Measurements from ENCODE around the gene PRCC.
A peak's percentile ranks its signal among the peaks of the same experiment; 100 is the strongest.

The PRCC gene

DNA sequence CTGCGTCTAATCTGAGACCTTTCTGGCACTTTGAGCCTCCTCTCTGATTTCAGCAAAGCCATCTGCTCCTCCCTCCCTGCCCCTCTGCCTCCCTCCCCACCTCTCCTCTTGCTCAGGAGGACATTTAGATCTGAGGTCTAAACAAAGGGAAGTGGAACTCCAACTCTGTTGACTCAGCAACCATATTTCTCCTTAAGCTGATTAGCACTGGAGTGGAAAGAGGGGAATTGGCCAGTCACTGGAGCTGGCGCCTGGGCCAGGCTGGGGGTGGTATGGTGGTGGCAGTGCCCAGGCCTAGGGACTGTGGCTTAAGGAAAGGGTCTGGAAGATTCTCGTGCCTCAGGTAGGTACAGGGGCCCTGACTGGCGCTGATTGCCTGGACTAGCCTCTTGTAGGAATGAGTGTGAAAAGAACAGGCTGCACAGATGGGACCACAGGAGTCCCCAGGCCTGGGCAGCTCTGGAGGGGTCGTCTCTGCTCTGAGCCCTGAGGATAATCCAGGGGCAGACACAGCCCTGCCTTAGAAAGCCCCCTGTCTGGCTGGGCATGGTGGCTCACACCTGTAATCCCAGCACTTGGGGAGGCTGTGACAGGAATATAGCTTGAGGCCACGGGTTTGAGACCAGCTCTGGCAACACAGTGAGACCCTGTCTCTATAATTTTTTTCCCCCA, 37.4 kb downstream of the PRCC start:
- H3K4me3 ChIP-seq (ENCODE audit: low read length): no peak overlapping the region
- H3K36me3 ChIP-seq (ENCODE audit: insufficient read depth, low read depth, low read length): peaks cover 23% of the 10 kb centered on the region
- H3K4me1 ChIP-seq (ENCODE audit: insufficient read depth, low read length): no peaks in the 10 kb centered on the region
- H3K9ac ChIP-seq (ENCODE audit: low read depth, low read length): no peak overlapping the region; the same call in 1 of the 2 replicates
- H3K27ac ChIP-seq (ENCODE audit: low read length): no peak overlapping the region
- no peaks in the 10 kb centered on the region for H3K27me3 ChIP-seq (ENCODE audit: insufficient read depth, low read length)
- H3K9me3 ChIP-seq (ENCODE audit: insufficient read depth, low read depth, low read length): no peaks in the 10 kb centered on the region

DNA sequence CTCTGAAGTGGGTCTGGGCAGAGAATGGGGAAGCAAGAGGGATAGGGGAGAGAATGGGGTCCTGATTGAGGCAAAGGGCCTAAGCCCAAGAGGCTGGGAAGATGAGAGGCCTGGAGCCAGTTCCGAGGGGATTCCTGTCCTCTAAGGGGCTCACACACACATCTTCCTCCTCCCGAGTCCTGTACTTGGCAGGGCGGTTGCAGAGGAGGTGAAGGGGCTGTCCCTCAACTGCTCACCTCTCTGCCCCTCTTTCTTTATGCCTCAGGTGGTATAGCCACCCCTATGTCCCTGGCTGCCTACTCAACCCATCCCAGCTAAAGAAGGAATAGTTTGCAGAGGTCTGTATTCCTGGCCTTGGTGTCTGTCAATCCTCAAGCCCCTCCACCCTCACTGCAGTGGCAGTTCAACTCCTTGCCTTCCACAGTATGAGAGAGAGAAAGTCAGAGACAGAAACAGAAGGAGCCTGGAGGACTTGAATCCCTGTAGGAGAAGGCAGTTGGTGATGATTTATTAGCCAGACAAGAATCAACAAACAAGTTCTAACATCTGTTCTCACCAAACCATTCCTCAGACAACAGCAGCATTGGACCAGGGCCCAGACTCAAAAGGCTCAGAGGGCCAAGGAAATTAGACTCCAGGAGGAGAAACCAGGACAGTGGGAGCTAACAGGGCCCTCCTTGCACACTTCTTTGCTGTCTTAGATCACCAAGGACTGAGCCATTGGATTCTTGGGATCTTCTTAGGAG, 38.6 kb downstream of the PRCC start:
- Histone ChIP-seq H3K9ac (ENCODE audit: low read depth, low read length) (no peak overlapping the region), H3K4me1 (ENCODE audit: insufficient read depth, low read length) (no peaks in the 10 kb centered on the region), H3K27me3 (ENCODE audit: insufficient read depth, low read length) (0 out of 2 replicates have a peak, but pooled peaks cover under 1% of the 10 kb centered on the region), H3K9me3 (ENCODE audit: insufficient read depth, low read depth, low read length) (no peaks in the 10 kb centered on the region), H3K36me3 (ENCODE audit: insufficient read depth, low read depth, low read length) (peaks cover 11% of the 10 kb centered on the region), H3K4me3 (ENCODE audit: low read length) (no peak overlapping the region), H3K27ac (ENCODE audit: low read length) (no peak overlapping the region)

DNA sequence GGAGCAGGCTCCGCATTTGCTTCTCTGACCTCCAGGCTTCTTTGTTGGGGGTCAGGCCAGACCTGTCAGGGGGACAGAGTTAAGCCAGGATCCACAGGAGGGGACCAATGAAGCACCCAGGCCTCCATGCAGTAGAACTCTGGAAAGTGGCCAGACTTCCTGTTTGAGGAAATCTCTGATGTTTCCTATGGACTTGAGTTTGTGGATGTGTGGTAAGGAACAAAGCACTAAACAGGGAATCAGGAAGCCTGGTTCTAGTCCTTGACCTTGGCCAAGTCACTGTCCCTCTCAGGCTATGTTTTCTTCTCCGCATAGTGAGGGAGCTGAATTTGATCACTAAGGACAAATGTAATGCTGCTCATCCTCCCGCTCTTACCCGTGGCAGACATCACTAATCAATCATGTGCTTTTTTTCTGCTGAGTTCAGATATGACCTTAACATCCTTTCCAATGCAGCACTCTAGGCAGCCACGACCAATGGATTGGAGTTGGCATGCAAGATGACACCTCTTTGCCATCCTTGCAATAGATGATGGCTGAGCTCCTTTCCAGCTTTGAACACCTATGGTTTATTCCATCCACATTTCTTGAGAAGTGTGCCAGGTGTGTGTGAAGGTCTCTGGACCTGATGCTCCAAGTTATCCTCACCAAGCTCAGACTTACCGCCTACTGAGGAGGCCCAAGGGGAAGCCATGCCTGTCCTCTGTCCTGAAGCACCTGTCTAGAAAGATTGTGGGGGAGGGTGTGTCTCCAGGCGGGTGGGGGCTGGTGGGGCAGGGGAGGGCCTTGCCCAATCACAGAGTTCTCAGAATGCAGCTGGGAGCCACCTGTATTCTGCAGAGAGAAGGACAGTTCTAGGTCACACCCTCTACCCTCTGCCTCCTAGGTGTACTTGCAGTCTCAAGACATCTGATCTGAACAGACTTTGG, 39.4 kb downstream of the PRCC start:
- H3K36me3 ChIP-seq (ENCODE audit: insufficient read depth, low read depth, low read length): peaks cover 2% of the 10 kb centered on the region; the same call in 1 of the 2 replicates
- no peak overlapping the region for H3K9ac ChIP-seq (ENCODE audit: low read depth, low read length)
- H3K4me1 ChIP-seq (ENCODE audit: insufficient read depth, low read length): no peaks in the 10 kb centered on the region
- no peaks in the 10 kb centered on the region for H3K9me3 ChIP-seq (ENCODE audit: insufficient read depth, low read depth, low read length)
- H3K27ac ChIP-seq (ENCODE audit: low read length): no peak overlapping the region
- H3K4me3 ChIP-seq (ENCODE audit: low read length): no peak overlapping the region
- peaks cover 9% of the 10 kb centered on the region for H3K27me3 ChIP-seq (ENCODE audit: insufficient read depth, low read length)

DNA sequence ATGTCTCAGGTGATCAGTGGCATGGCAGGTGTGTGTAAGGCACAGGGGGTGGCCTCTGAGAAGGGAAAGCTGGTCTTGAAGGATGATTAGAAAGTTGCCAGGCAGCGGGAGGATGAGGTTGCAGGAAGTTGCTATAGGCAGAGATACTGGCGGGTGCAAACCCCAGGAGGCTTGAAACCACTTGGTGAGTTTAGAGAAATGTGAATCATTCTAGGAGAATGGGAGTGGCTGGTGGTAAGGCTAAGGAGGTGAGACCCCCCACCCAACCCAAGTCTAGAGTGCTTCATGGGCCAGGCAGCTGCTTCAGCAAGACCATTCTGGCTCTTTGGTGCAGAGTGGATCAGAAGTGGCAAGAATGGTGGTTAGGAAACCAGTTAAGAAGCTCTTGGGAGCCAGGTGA, 40.3 kb downstream of the PRCC start:
- Histone ChIP-seq H3K36me3 (ENCODE audit: insufficient read depth, low read depth, low read length) (no peaks in the 10 kb centered on the region), H3K27me3 (ENCODE audit: insufficient read depth, low read length) (peaks cover 17% of the 10 kb centered on the region), H3K4me3 (ENCODE audit: low read length) (no peak overlapping the region), H3K9ac (ENCODE audit: low read depth, low read length) (no peak overlapping the region), H3K9me3 (ENCODE audit: insufficient read depth, low read depth, low read length) (no peaks in the 10 kb centered on the region), H3K4me1 (ENCODE audit: insufficient read depth, low read length) (no peaks in the 10 kb centered on the region), H3K27ac (ENCODE audit: low read length) (no peak overlapping the region)

DNA sequence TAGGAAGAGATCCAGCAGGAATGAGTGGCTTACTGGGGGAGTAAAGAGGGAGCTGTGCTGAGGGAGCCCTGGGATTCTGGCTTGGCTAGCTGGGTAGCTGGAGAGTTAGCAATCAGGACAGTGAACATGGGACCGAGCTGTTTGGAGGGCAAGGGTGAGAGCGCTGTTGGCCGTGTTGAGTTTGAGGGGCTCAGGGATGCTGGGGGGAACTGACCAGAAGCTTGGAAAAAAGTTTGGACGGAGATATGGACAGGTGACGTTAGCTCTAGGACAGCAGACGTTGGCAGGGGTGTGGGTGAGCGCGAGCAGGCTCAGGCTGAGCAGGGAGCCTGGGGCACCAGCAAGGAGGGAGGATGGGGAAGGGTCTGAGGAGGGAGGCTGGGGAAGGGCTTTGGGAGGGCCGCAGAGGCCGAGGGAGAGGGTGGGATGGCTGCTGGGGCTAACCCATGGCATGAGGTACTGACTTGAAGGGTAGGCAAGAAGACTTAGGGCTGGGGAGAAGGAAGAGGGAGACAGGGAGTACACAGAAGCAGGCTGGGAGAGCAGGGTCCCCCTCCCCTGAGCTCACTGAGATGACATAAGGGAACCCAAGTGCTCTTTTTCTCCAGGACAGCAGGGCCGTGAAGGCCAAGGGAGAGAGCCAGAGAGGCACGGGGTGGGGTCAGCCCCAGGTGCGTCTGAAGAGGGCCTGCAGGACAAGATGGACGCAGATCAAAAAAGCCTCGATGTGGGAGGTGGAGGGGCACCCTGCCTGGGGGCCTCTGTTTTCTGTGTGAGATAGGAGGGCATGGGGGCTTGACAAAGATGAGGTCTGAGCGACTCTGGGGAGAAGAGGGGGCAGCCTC, 41.1 kb downstream of the PRCC start:
- H3K36me3 ChIP-seq (ENCODE audit: insufficient read depth, low read depth, low read length): no peaks in the 10 kb centered on the region
- no peak overlapping the region for H3K9ac ChIP-seq (ENCODE audit: low read depth, low read length)
- peaks cover 5% of the 10 kb centered on the region; the same call in 1 of the 2 replicates for H3K4me1 ChIP-seq (ENCODE audit: insufficient read depth, low read length)
- H3K9me3 ChIP-seq (ENCODE audit: insufficient read depth, low read depth, low read length): no peaks in the 10 kb centered on the region
- H3K4me3 ChIP-seq (ENCODE audit: low read length): no peak overlapping the region
- peaks cover 25% of the 10 kb centered on the region for H3K27me3 ChIP-seq (ENCODE audit: insufficient read depth, low read length)
- no peak overlapping the region for H3K27ac ChIP-seq (ENCODE audit: low read length)

DNA sequence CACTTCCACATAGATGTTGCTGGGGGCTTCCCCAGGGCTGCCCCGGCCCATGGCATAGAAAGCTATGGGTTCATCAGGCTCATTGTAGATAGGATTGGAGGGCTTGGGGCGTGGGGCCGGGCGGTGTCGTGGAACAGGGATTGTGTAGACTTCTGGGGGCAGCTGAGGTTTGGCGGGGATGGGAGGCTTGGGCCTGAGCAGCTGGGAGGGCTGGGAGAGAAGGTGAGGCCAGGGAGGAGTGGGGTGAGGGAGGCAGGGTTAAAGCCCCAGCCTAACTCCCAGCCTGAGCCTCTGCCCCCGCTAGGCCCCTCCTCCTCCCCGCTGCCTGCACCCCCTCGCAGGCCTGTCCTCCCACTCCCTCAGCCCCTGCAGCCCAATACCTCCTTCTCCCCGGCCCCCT, 41.9 kb downstream of the PRCC start:
- no peaks in the 10 kb centered on the region for H3K9me3 ChIP-seq (ENCODE audit: insufficient read depth, low read depth, low read length)
- no peak overlapping the region for H3K4me3 ChIP-seq (ENCODE audit: low read length)
- H3K9ac ChIP-seq (ENCODE audit: low read depth, low read length): no peak overlapping the region
- no peaks in the 10 kb centered on the region for H3K36me3 ChIP-seq (ENCODE audit: insufficient read depth, low read depth, low read length)
- H3K27me3 ChIP-seq (ENCODE audit: insufficient read depth, low read length): peaks cover 34% of the 10 kb centered on the region
- H3K27ac ChIP-seq (ENCODE audit: low read length): no peak overlapping the region
- H3K4me1 ChIP-seq (ENCODE audit: insufficient read depth, low read length): peaks cover 9% of the 10 kb centered on the region; the same call in 1 of the 2 replicates

DNA sequence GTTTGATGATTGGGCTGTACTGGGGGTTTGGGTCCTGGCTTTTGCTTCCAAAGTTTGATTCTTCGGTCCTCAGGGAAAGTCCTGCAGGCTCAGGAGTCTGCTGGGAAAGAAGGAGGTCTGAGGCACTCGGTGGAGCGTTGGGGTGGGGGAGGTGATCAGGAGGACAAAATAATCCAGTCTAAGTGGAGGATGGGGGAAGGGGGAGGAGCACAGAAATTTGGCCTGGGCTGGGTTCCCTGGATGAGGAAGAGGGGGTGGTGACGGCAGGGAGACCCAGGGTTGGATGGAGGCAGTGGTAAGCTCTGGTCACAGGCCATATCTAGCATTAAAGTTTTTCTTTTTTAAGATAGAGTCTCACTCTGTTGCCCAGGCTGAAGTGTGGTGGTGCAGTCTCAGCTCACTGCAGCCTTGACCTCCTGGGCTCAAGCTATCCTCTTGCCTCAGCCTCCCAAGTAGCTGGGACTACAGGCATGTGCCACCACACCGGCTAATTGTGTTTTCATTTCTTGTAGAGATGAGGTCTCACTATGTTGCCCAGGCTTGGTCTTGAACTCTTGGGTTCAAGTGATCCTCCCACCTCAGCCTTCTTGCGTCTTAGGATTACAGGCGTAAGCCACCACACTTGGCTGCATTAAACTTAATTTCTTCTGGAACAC, 42.5 kb downstream of the PRCC start:
- H3K36me3 ChIP-seq (ENCODE audit: insufficient read depth, low read depth, low read length): no peaks in the 10 kb centered on the region
- H3K27me3 ChIP-seq (ENCODE audit: insufficient read depth, low read length): peaks cover 39% of the 10 kb centered on the region
- peaks cover 11% of the 10 kb centered on the region; the same call in 1 of the 2 replicates for H3K4me1 ChIP-seq (ENCODE audit: insufficient read depth, low read length)
- H3K27ac ChIP-seq (ENCODE audit: low read length): no peak overlapping the region
- no peak overlapping the region for H3K4me3 ChIP-seq (ENCODE audit: low read length)
- H3K9me3 ChIP-seq (ENCODE audit: insufficient read depth, low read depth, low read length): no peaks in the 10 kb centered on the region
- no peak overlapping the region for H3K9ac ChIP-seq (ENCODE audit: low read depth, low read length)

DNA sequence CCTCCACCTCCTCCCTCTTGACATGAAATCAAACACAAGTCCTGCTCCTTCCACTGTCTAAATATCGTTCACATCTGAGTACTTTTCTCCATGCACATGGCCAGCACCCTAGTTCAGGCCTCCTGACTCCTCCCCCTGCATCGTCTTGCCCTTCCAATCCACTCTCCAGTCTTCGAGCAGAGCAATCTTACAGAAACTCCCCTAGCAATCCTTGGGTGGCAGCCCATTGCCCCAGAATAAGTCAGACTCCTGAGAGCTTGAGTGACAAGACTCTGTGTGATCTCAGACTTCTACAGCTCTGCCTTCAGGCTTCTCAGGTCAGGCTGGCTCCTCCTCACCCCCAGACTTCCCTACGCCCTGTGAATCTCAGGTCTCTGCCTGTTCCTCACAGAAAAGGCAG, 43.8 kb downstream of the PRCC start:
- Histone ChIP-seq H3K4me1 (ENCODE audit: insufficient read depth, low read length) (peaks cover 11% of the 10 kb centered on the region; the same call in 1 of the 2 replicates), H3K4me3 (ENCODE audit: low read length) (no peak overlapping the region), H3K36me3 (ENCODE audit: insufficient read depth, low read depth, low read length) (no peaks in the 10 kb centered on the region), H3K27me3 (ENCODE audit: insufficient read depth, low read length) (peaks cover 53% of the 10 kb centered on the region), H3K27ac (ENCODE audit: low read length) (no peak overlapping the region), H3K9ac (ENCODE audit: low read depth, low read length) (no peak overlapping the region), H3K9me3 (ENCODE audit: insufficient read depth, low read depth, low read length) (no peaks in the 10 kb centered on the region)

DNA sequence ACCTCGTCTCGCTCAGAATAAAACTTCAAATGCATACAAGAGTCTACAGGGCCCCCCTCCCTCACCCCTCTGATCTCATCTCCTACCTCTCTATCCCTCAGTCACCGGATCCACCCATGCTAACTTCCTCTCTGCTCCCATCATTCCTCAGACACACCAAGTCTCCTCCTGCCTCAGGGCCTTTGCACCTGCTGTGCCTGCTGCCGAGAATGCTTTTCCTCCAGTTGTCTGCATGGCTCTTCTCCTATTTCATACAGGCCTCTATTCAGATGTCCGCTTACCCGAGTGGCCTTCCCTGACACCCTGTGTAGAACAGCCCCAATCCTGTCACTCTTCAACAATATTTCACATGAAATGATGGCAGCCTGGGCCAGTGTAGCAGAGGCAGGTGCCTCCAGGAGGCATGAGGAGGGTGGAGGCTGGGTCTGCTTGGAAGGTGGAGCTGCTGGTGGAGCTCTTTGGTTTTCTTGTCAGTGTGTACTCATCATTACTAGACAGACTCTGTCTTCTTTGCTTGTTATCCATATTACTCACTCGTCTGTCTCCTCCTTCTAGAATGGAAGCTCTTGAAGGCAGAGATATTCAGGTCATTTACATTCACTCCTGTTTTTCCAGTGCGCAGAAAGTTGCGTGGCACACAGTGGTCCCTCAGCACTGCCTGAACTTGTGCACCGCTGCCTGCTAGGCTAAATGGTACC, 45.1 kb downstream of the PRCC start:
- Histone ChIP-seq H3K9me3 (ENCODE audit: insufficient read depth, low read depth, low read length) (no peaks in the 10 kb centered on the region), H3K9ac (ENCODE audit: low read depth, low read length) (no peak overlapping the region), H3K4me3 (ENCODE audit: low read length) (no peak overlapping the region), H3K4me1 (ENCODE audit: insufficient read depth, low read length) (peaks cover 11% of the 10 kb centered on the region; the same call in 1 of the 2 replicates), H3K27ac (ENCODE audit: low read length) (no peak overlapping the region), H3K36me3 (ENCODE audit: insufficient read depth, low read depth, low read length) (no peaks in the 10 kb centered on the region), H3K27me3 (ENCODE audit: insufficient read depth, low read length) (peaks cover 55% of the 10 kb centered on the region)

DNA sequence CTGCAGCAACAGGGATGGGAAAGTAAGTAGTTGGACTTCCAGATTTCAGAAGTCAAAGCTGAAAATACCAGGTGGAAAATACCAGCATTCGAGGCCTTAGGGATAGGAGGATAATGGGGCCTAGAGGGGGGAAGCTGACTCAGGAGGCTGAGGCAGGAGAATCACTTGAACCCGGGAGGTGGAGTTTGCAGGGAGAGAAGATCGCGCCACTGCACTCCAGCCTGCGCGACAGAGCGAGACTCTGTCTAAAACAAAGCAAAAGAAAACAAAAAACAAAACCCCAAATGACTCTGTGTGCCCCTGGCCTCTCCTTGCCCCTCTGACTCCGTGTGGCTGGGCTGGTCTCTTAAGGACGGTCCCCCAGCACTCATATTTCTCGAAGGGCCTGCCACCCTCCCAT, 46.0 kb downstream of the PRCC start:
- Histone ChIP-seq H3K9me3 (ENCODE audit: insufficient read depth, low read depth, low read length) (no peaks in the 10 kb centered on the region), H3K4me1 (ENCODE audit: insufficient read depth, low read length) (peaks cover 11% of the 10 kb centered on the region; the same call in 1 of the 2 replicates), H3K36me3 (ENCODE audit: insufficient read depth, low read depth, low read length) (no peaks in the 10 kb centered on the region), H3K27ac (ENCODE audit: low read length) (no peak overlapping the region), H3K27me3 (ENCODE audit: insufficient read depth, low read length) (peaks cover 61% of the 10 kb centered on the region), H3K4me3 (ENCODE audit: low read length) (peak overlapping the region; percentile 70), H3K9ac (ENCODE audit: low read depth, low read length) (peak overlapping the region; percentile 77; the same call in 1 of the 2 replicates)

All from iPS-20b (cell line).